HG03354 (cell line): ENCODE results near the gene TIFAB.
"Not testable (repeated sequence)": the region's sequence is repeated elsewhere in the genome, so short reads cannot be mapped to it uniquely, and the experiment has no call there.

Source experiments
- ATAC-seq: cut with Tn5 transposase; IDR thresholded peaks from one replicate; pipeline ENCODE4 v1.9.1; 2021; ENCODE audit warnings: mild to moderate bottlenecking; ENCODE audit not compliant: unreplicated experiment, poor library complexity, severe bottlenecking

The TIFAB gene, protein sequence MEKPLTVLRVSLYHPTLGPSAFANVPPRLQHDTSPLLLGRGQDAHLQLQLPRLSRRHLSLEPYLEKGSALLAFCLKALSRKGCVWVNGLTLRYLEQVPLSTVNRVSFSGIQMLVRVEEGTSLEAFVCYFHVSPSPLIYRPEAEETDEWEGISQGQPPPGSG

DNA sequence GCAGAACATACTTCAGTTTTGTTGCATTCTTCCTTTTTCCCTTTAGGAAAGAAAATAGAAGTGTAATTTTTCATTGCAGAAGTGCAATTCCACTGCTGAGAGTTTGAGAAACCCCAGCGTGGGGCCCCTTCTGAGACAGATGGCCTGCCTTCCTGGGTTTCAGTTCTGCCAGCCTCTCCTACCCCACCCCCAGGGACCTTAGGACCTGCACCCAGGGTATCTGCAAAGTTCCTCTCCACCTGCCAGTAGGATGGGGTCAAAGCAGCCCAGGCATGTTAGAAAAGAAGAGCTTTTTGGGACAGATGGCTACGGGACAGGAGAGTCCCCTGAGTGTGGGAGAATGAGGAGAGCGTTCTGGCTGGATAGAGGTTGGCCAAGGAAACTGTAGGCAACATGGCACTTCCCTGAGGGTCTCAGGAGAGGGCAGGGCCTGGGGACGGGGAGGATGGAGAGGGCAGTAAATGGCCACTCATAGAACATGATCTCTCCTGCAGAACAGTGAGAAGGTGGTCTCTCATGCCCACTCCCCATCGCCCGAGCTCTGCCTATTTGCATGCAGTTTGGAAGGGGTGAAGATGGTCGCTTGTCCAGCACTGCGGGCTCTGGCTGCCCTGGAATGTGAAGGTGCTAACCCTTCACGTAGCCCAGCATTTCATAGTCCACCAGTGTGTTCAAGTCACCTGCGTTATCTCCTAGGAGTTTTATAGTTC is at the start of gene TIFAB:
Gene TIFAB, minus strand, starts transcription at position 31 of the 710 bp plus-strand sequence. CDS start 2,412 bp downstream, outside the sequence.
- no peak for ATAC-seq

DNA sequence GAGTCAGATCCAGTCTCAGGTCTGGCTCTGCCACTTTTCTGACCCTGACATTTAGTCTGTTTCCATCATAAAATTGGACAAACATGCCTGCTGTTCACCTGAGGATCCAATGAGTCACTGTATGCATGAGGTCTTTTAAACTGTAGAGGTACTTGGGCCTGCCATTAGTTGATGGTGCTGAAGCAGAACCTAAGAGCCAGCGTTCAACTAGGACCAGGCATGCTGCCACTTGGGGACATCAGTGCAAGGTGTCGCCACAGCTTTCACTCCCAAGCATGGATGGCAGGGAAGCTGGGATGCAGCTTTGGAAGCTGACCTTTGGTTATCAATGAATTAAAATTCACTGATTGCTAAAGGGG is 46.5 kb upstream of the TIFAB start:
- no peak for ATAC-seq

DNA sequence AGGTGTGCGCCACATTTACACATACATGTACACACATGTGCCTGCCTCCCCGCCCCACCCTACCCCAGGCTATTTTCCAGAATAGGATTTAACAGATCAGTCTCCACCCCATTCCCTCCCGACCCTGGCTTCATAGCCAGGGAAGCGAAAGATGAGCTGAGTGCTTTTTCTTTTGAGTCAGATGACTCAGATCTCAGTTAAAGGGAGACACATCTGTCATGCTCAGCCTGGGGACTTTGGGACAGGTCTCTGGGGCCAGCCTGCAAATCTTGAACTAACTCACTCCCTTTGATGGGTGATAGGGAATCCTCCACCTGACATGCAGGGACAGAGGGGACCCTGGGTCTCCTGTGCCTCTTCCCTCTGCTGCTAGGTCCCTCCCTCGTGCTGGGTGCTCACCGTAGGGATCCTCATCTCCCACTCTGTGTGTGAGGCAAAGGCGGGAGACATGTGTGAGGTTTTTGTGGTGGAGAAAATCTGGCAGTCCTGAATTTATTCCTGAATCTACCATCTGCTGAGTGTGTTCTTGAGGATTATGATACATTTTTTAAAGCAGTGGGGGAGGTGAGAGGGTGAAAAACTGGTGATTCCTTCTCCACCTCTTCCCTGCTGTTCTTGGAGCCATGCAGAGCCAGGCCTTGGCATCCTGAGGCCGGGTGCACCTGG is 46.0 kb upstream of the TIFAB start:
- ATAC-seq: no peak

DNA sequence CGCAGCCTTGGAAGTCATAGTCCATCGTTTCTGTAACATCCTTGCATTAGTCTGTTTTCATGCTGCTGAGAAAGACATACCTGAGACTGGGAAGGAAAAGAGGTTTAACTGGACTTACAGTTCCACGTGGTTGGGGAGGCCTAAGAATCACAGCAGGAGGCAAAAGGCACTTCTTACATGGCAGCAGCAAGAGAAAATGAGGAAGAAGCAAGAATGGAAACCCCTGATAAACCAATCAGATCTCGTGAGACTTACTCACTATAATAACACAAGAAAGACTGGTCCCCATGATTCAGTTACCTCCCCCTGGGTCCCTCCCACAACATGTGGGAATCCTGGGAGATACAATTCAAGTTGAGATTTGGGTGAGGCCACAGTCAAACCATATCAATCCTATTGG is 43.4 kb upstream of the TIFAB start:
- not testable (repeated sequence) for ATAC-seq

DNA sequence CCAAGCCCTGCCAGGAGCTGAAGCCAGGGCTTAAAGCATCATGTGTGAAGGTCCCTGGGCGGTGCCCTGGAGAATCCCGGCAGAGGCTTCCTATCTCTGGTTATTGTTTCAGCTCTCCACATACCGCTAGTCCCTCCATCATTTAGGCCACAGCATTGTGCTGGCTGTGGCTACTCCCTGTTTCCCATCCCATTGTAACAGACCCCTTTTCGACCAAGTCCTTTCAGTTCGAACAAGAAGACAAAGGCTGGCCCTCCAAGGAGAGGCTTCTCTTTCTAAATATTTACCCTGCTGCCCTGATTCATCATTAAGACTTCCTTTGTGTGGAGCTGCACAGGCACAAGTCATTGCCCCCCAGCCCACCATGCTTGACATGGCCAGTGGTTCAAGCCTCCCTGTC is 42.0 kb upstream of the TIFAB start:
- ATAC-seq: no peak

DNA sequence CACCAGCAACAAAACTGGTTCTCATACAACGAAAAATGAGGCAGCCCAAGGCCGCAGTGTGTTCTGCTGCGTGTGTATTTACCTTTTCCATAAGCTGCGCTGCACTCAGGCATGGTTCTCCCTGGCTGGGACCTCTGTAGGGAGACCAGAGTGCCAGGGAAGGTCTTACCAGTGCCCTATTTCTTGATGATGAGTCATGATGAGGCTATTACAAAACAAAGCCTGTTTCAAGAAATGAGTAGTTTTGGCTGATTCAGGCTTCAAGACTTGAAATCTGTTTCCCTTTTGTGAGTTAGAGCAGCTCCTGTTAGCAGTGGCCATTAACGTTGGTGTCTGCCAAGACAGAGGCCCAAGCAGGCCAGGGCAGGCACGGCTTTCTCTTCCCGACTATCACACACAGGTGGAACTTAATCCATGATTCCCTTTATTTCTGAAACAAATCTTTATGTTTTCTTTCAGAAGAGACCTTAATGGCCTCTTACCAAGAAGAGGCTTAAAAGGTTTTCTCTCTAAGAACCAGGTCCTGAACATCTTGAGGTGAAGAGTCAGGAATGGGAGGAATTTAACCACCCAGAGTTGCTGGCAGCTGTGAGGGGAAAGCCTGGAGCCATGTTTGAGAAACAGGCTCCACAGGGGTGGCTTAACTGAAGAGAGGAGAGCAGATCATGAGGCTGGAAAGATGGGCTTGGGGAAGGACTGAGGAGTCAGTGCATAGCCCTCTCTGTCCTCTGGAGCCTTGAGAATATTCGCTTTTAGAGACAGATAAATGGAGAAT is 41.4 kb upstream of the TIFAB start:
- ATAC-seq: no peak

DNA sequence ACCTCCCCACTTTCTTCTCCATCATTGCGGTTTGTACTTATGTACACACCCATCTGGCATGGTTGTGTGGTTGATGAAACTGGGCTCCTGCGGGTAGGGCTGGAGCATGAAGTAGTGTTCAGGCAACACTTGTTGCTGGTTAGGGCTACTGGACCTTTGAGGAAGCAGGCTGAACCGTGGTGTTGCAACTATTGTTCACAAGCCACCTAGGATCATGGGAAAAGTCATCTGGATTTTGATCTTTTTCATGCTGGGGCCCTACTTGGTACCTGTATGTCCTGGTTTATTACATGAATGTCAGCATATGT is 40.1 kb upstream of the TIFAB start:
- ATAC-seq: no peak

DNA sequence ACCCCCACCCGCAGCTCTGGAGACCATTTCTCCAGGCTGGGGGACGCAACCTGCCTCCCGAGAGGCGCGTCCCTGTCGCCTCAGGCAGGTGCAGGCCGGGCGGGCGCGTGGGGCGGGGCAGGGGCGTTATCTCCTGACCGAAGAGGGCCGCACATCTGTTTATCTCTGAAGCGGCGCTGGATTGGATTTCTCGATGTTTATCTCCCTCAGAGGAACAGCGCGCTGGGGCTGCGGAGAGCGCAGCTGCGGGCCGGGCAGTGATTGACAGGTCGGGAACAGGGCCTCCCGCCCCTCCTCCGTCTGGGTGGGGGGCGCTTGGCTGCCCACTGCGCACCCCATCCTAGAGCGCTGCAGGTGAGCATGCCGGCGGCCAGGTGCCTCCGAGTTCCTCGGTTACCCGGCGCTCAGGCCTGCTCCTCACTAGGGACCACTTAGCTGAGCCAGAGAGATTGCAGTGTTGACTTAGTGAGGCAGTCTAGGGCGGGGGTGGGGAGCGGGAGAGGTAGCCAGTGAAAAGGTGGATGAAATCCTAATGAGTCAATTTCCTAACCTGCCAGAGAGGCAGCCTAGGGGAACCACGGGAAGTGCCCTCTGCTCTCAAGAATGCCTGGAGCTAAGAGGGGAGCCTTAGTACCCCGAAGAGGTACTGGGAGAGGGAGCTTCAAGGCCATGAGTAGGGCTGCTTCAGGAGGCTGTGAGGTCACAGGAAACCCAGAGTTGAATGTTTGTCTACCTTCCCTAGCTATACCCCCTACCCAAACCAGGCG is 39.6 kb upstream of the TIFAB start:
- ATAC-seq: no peak

DNA sequence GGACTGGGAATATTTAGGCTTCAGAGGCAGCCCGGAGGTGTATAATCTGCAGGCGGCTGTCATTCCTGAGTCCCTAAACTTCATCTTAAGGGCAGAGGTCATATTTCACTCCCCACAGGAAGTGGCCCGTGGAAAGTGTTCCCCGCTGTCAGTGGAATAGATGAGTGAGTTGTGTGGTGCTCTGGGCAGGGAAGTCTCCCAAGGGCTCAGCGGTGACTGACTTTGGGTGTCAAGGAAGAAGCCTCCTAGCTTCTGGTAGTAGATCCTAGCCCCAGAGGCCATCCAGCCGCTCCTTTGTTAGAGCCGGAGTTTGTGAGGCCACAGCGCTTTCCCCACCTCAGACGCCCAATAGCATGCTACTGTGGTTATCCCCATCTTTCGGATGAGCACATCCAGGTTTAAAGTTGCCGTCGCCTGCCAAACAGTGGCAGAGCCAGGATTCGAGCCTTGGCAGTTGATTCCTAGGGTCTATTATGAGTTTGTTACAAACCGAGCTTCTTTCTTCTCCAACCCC is 38.9 kb upstream of the TIFAB start:
- ATAC-seq: no peak

DNA sequence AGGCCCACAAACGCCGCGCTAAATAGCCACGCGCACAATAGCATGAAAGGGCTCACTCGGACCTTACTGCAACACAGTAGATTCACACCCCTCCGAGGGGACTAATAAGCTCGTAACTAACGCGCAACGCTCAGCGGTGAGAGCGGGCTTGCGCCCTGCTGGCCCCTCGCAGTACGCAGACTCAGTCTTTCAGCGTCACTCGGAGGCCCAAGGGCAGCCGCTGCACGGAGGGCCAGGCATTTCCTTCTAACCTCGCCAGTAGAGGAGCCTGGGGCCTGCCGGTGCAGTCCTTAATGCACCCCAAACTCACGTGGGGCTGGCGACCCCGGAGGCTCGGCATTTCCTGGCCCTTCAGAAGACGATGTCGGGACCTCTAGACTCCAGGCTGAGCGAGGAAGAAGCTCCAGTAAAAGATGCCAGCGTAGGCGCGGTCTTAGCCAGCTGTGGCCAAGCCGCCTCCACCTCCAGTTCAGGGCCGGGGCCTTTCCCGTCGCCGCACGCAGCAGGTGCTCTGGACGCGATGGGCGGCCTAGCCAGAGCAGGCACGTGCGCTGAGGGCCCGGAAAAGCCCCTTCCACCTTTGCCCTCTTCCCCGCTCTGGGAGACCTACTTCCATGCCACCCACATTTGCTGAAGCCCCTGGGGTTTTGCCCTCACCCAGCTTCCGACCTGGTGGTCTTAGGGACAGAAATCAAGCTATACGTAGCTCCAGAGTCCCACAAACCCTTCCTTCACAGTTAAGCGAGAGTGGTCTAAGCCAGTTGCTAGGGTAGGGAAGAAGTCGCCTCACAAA is 38.3 kb upstream of the TIFAB start:
- no peak for ATAC-seq

DNA sequence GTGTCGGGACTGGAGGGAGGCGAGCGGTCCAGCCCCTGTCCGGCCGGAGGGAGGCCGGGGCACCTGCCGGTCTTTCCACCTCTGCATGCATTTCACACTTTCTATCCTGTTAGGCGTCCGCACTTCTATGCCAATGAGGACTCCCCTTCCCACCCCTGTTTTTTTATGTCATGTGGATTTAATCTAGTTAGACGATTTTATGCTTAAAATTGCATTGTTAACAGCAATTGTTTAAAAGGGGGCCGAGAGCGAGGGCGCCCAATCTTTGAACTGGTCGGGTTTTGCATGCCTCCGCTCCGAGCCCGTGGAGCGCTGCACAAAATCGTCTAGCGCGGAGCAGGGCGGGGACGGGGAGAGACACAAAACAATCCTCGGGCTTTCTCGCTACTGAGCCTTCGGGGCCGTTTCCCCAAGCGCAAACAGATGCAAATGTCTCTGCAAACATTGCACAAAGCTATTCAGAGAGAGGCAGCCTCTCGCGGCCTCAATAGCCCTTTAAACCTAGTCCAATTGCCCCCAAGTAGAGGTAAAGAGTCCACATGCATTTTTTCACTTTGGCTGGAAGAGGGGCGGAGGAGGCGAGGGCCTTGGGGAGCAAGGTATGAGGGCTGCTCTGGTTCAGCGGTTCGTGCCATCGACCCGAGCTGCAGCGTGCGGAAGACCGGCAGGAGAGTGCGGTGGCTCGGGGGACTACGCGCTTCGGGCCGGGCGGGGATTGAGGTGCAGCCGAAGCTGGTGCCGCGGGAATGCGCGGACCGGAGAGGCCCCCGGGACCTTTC is 37.5 kb upstream of the TIFAB start:
- no peak for ATAC-seq

DNA sequence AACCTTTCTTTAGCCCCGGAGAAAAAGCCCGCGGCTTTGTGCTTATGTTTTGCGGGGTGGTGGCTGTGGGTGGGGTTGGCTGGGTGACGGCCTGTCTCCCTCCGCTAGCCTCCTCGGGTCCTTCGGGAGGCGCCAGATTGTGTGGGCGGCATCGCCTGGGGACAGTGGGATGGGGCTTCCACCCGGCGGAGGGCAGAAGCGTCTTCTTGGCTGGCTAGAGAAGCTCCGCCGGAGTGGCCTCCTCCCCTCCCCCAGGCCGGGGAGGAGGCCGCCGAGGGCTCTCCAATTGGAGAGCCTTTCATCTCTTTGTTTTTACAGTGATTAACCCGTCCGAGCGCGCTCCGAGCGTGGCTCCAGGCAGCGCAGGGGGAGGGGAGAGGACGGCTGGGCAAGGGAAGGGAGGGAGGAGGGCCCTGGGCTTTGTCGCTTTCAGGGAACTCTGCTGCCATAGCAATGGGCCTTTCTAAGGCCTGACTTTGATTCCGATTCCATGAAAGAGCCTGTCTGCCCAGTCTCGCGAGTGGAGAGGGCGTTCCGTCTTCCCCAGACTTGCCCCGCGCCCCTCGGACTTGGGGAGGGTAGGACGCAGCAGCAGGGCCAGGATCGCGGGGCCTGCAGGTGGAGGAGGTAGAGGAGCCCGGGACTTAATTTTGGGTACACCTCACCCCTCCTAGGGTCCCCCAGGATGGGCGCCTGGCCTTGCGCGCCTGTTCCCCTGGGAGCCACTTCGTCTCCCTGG is 36.7 kb upstream of the TIFAB start:
- no peak for ATAC-seq

DNA sequence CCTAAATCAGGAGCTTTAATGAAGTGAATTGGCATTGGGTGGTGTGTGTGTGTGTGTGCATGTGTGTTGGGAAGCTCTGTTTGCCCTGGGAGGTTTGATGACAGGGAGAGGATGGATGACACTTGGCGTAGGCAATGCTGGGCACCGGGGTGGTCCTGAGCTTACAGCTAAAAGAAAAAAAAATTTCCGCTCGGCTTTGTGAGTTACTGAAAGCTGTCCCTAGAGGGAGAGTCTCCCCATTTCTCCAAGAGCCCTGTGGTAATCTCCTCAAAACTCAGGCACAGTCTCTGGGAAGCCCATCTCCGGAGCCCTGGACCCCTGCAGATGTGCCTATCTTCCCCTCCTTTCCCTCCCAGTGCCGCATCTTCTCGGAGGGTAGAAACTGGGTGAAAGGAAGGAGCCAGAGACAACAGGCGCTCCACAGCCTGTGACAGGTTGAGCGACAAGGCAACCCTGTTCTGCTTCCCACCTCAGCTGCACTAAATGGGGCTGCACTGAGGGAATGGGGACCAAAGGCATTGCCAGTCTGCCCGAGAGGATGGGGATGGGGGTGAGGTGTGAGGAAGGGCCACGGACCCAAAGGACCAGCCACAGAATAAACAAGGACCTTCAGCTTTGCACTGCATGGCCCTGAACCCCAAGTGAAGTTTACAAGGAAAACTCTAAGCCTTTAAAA is 35.8 kb upstream of the TIFAB start:
- no peak for ATAC-seq

DNA sequence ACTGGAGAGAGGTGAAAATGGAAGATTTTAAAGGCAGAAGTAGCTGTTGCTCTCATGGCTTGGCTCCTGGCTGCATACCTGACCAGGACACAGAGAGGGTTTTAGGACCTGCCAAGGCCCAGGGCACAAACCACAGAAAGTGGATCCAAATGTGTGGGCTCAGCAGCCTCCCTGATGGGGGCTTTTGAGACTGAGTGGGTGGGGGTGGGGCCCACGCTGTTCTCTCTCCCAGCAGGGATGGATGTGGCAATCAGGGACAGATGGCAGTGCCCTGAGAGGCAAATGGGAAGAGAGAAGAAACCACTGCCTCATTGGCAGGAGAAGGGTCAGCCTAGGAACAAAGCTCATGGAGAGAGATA is 34.9 kb upstream of the TIFAB start:
- no peak for ATAC-seq

DNA sequence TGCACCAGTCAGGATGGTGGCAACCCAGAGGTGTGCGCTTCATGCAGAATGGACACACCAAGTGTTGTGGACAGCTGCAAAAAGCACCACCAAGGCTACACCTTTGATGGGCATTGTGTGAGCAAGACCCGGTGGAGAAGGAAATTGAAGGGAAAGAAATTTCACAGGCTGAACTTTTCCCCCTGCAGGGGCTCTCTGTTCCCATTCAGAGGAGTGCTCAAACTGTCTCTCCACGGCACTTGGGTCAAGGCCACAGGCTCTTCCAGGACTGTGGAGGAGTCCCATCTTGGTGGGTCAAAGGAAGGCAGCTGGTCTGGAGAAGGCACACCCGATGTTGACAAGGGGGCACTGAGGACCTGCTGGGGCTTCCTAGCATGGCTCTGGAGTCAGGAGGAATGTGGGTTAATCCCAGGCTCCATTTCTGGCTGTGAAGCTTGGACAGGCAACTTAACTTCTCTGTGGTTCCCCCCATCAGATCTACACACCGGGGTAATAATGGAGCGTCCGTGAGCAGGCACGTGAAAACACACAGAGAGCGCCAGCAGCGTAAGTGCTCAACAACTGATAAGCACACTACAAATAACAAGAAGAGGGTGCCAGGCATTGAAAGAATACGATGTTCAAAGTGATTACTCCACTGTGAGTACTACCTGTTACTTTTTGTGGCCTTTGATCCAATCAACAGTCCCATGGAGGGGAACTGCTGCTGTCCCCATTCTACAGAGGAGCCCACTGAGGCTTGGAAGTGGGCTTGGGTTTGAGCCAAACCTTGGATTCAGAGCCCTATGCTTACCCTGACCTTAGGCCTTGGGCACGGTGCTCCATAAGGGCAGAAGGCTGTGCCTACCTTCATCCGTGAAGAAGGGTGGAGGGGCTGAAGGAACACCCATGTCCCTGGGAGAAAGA is 34.2 kb upstream of the TIFAB start:
- ATAC-seq: no peak

DNA sequence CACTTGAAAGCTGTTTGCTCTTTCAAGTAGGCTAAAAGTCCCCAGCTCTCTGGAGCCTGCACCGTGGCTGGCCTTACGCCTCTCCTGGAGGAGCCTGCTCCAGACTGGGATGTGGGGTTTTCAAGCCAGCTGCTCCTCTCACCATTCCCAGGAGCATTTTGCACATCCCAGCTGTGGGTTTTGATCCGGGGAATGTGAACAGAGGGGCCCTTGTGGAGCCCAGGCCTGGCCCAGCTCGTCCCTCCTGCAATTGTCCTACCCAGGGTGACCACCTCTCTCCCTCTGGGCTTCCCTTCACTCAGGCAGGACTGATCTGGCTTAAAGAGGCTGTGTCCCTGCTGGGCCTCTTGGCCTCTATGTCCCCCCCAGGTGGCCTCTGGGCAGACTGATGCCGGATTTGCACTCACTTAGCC is 32.5 kb upstream of the TIFAB start:
- no peak for ATAC-seq
